Fibroblast of mammary gland (primary cell): ENCODE results near the gene TMEM163.
"Not testable (repeated sequence)": the region's sequence is repeated elsewhere in the genome, so short reads cannot be mapped to it uniquely, and the experiment has no call there.

Source experiments
- DNase-seq: peaks from one replicate; pipeline ENCODE4 v3.0.0-alpha.2; 2010; ENCODE audit warnings: low read depth
- H3K4me3 ChIP-seq: 2 replicates; pipeline ENCODE4 v1.5.1; 2011; ENCODE audit warnings: low read depth, mild to moderate bottlenecking, low read length, moderate library complexity; ENCODE audit not compliant: control insufficient read depth
- CTCF ChIP-seq: conservative IDR thresholded peaks from 2 replicates; pipeline ENCODE4 v1.5.1; 2011; ENCODE audit warnings: low read depth, low read length, inconsistent platforms; ENCODE audit not compliant: control insufficient read depth, insufficient read depth

TMEM163 gene

GRCh38 chr2:134760385-134760784 is 41.6 kb upstream of the TMEM163 start:
- no peak for DNase-seq
- no peak for TF ChIP-seq CTCF
- H3K4me3 ChIP-seq, result no peak overlapping the region

GRCh38 chr2:134758633-134759032 is 39.8 kb upstream of the TMEM163 start:
- no peak for TF ChIP-seq CTCF

GRCh38 chr2:134751981-134752380 is 33.2 kb upstream of the TMEM163 start:
- DNase-seq, H3K4me3 ChIP-seq: not testable (repeated sequence)

More at GRCh38 chr2:134758633-134759032, 39.8 kb upstream of the TMEM163 start:
- DNase-seq, result no peak
- no peak overlapping the region for H3K4me3 ChIP-seq

- TF ChIP-seq CTCF, result no peak
- no peak for DNase-seq
- no peak overlapping the region for H3K4me3 ChIP-seq
Measured at GRCh38 chr2:134745546-134745945, 26.7 kb upstream of the TMEM163 start.

- TF ChIP-seq CTCF, result no peak
- no peak overlapping the region for H3K4me3 ChIP-seq
Measured at GRCh38 chr2:134745023-134745422, 26.2 kb upstream of the TMEM163 start.

GRCh38 chr2:134739879-134740301 is 21.1 kb upstream of the TMEM163 start:
- peak; percentile 1 for DNase-seq
- H3K4me3 ChIP-seq, result no peak overlapping the region
- TF ChIP-seq CTCF, result no peak

More at GRCh38 chr2:134745023-134745422, 26.2 kb upstream of the TMEM163 start:
- no peak for DNase-seq

- no peak for DNase-seq
- H3K4me3 ChIP-seq, result no peak overlapping the region
- no peak for TF ChIP-seq CTCF
Measured at GRCh38 chr2:134739236-134739878, 20.6 kb upstream of the TMEM163 start.
